Rectal smooth muscle tissue (tissue), 1 donor: ENCODE data around the gene FRMD4B.
A peak's percentile ranks its signal among the peaks of the same experiment; 100 is the strongest.
"Not testable (repeated sequence)": the region's sequence is repeated elsewhere in the genome, so short reads cannot be mapped to it uniquely, and the experiment has no call there.

ENCODE experiments used
- H3K27ac ChIP-seq: one replicate; pipeline ENCODE4 v1.7.0; 2013; ENCODE audit warnings: low read depth, low read length, inconsistent platforms
- H3K27me3 ChIP-seq: one replicate; pipeline ENCODE4 v1.7.0; 2013; ENCODE audit warnings: low read length; ENCODE audit not compliant: control insufficient read depth, insufficient read depth
- H3K36me3 ChIP-seq: one replicate; pipeline ENCODE4 v1.7.0; 2013; ENCODE audit warnings: low read length; ENCODE audit not compliant: control insufficient read depth, insufficient read depth
- H3K4me1 ChIP-seq: one replicate; pipeline ENCODE4 v1.7.0; 2013; ENCODE audit warnings: low read length; ENCODE audit not compliant: control insufficient read depth, insufficient read depth
- H3K4me3 ChIP-seq: one replicate; pipeline ENCODE4 v1.7.0; 2013; ENCODE audit warnings: low read length
- H3K9ac ChIP-seq: one replicate; pipeline ENCODE4 v1.7.0; 2013; ENCODE audit warnings: low read length

FRMD4B gene

GRCh38 chr3:69239063-69239462 is 146.8 kb downstream of the FRMD4B start:
- no peak overlapping the region for H3K4me3 ChIP-seq
- H3K27me3 ChIP-seq = no peaks in the 10 kb centered on the region
- H3K27ac ChIP-seq = no peak overlapping the region
- no peaks in the 10 kb centered on the region for H3K4me1 ChIP-seq
- H3K36me3 ChIP-seq = no peaks in the 10 kb centered on the region
- no peak overlapping the region for H3K9ac ChIP-seq

- no peaks in the 10 kb centered on the region for H3K4me1 ChIP-seq
- H3K27me3 ChIP-seq = no peaks in the 10 kb centered on the region
- peak overlapping the region; percentile 24 for H3K4me3 ChIP-seq
- H3K27ac ChIP-seq = no peak overlapping the region
- H3K36me3 ChIP-seq = no peaks in the 10 kb centered on the region
- no peak overlapping the region for H3K9ac ChIP-seq
Measured at GRCh38 chr3:69236812-69237707, 148.8 kb downstream of the FRMD4B start.

DNA sequence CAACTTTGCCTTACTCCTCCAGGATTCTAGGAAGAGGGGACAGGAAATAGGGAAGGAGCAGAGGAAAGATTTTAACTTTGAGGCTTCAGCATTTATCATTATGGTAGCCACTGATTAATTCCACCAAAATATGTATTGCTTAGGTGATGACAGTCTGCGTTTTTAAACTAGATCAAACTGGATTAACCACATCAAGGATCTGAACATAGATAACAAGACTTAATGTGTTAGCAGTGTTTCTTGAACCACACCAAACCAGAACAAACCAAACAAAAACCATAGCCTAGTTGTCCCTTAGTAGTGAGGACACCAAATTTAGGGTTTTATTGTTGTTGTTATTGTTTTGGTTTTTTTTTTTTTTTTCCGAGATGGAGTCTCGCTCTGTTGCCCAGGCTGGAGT is 150.0 kb downstream of the FRMD4B start:
- H3K9ac ChIP-seq = no peak overlapping the region
- no peak overlapping the region for H3K4me3 ChIP-seq
- no peaks in the 10 kb centered on the region for H3K27me3 ChIP-seq
- H3K36me3 ChIP-seq = no peaks in the 10 kb centered on the region
- no peaks in the 10 kb centered on the region for H3K4me1 ChIP-seq
- H3K27ac ChIP-seq = no peak overlapping the region

DNA sequence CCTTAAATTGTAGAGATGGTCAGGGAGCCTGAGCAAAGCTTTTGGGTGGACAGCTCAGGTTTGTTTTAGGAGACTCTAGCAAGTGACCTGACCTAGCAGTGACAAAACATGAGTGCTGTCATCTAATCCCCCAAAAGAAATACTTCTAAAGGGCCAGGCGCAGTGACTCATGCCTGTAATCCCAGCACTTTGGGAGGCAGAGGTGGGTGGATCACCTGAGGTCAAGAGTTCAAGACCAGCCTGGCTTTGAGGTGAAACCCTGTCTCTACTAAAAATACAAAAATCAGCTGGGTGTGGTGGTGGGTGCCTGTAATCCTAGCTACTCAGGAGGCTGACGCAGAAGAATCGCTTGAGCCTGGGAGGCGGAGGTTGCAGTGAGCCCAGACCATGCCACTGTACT is 150.7 kb downstream of the FRMD4B start:
- not testable (repeated sequence) for H3K4me3 ChIP-seq, H3K27ac ChIP-seq, H3K27me3 ChIP-seq, H3K9ac ChIP-seq, H3K36me3 ChIP-seq, H3K4me1 ChIP-seq

DNA sequence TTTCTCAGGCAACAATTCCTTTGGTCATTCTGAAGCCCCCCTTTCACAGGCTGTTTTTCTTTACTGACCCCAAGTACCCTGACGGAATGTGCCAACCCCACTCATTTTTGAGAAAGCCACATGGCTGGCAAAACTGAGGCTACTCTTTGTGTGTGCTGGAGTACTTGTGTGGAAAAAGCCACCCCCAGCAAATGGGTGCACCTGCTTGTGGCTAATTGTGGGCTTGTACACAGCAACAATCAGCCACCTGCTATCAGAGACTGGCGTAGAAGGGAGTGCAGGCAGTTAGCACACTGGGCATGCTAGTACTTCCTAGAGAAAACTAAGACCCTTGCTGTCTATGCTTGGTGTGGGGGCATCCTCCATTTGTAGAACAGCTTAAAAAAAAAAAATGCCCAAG is 153.4 kb downstream of the FRMD4B start:
- Histone ChIP-seq H3K9ac (no peak overlapping the region), H3K36me3 (no peaks in the 10 kb centered on the region), H3K4me3 (no peak overlapping the region), H3K4me1 (no peaks in the 10 kb centered on the region), H3K27me3 (no peaks in the 10 kb centered on the region), H3K27ac (no peak overlapping the region)

DNA sequence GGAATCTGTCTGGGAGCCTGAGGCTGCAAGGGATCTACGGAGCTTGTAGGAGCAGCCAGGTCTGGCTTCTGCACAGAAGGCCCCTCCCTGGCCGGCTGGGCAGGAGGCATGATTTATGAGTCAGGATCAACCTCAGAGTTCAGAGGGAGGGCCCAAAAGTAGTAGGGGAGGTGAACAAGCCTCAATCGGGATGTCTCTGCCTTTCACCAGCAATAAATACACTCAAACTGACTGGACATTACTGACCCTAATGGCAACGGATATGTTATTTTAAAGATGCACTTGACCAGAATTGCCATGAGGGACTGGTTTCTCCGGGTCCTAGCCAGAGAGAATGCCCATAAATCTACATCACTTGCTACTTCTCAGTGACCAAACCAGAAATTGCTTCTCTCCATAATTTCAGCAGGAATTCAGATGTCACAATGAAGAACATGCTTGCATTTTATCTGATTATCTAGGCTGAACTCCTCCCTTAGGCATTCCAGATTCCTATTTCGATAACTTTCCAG is 153.9 kb downstream of the FRMD4B start:
- H3K4me3 ChIP-seq = no peak overlapping the region
- no peak overlapping the region for H3K27ac ChIP-seq
- no peak overlapping the region for H3K9ac ChIP-seq
- H3K27me3 ChIP-seq = no peaks in the 10 kb centered on the region
- no peaks in the 10 kb centered on the region for H3K4me1 ChIP-seq
- no peaks in the 10 kb centered on the region for H3K36me3 ChIP-seq

DNA sequence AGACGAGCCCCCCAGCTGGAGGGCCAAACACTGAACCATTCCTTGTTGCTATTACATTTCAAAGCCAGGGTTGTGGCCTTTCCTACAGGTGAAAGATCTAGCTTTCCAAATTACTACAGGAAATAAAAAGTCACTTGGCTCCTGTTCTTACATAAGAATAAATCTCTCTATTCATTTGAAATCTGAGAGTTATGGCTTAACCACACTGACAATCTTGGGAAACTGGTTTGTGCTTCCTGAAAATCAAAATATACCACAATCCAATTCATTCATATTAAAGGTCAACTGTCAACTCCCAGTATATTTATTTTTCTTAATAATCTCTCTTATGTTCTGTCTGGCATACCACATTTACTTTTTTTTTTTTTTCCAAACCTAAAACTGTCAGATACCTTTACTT is 159.8 kb downstream of the FRMD4B start:
- Histone ChIP-seq H3K36me3 (no peaks in the 10 kb centered on the region), H3K27me3 (no peaks in the 10 kb centered on the region), H3K27ac (no peak overlapping the region), H3K4me3 (no peak overlapping the region), H3K9ac (no peak overlapping the region), H3K4me1 (no peaks in the 10 kb centered on the region)

DNA sequence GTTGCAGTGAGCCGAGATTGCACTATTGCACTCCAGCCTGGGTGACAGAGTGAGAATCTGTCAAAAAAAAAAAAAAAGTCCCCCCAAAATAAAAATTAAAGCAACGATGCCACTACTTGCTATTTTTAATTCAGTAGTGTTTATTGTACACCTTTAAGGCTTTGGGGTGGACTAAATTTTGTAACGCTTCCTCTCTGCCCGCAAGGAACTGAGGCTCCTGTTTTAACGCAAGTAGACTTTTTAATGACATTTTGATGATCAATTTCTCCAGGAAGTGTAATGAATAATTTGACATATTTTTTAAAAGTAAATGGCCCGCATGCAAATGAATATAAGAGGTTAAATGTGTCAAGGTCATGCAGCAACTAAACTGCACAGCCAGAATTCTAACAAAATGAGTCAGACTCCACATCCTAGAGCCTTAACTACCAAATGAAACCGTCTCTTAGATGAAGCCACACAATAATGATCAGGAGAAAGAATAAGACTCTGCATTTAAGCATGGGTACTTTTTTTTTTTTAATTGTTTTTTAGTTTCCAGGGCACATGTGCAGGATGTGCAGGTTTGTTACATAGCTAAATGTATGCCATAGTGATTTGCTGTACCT is 166.7 kb downstream of the FRMD4B start:
- Histone ChIP-seq H3K36me3 (no peaks in the 10 kb centered on the region), H3K4me3 (no peak overlapping the region), H3K27me3 (no peaks in the 10 kb centered on the region), H3K27ac (no peak overlapping the region), H3K4me1 (no peaks in the 10 kb centered on the region), H3K9ac (no peak overlapping the region)

DNA sequence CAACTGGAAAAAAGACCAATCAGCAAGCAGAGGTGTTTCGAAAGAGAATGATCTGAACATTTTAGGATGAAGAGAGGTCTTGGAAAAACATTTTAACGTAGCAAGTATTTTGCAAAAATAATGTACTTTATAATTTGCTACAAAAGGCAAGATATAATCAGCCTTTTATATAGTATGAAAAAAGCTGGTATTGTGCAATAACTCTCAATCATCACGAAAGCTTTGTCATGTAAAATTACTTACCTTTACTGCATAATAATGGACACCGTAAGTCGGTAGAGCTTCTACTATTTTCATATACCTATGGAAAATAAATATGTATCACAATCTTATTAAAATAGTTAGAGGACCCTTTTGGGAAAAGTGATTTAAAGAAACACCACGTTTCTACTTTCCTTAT is 167.8 kb downstream of the FRMD4B start:
- Histone ChIP-seq H3K4me1 (no peaks in the 10 kb centered on the region), H3K27me3 (no peaks in the 10 kb centered on the region), H3K36me3 (no peaks in the 10 kb centered on the region), H3K9ac (no peak overlapping the region), H3K4me3 (no peak overlapping the region), H3K27ac (no peak overlapping the region)

GRCh38 chr3:69216981-69217380 is 168.9 kb downstream of the FRMD4B start:
- Histone ChIP-seq H3K9ac (no peak overlapping the region), H3K36me3 (no peaks in the 10 kb centered on the region), H3K27ac (no peak overlapping the region), H3K4me3 (no peak overlapping the region), H3K4me1 (no peaks in the 10 kb centered on the region), H3K27me3 (no peaks in the 10 kb centered on the region)

- Histone ChIP-seq H3K36me3 (no peaks in the 10 kb centered on the region), H3K27me3 (no peaks in the 10 kb centered on the region), H3K27ac (no peak overlapping the region), H3K4me3 (no peak overlapping the region), H3K4me1 (no peaks in the 10 kb centered on the region), H3K9ac (no peak overlapping the region)
Measured at GRCh38 chr3:69214241-69214640, 171.6 kb downstream of the FRMD4B start.

DNA sequence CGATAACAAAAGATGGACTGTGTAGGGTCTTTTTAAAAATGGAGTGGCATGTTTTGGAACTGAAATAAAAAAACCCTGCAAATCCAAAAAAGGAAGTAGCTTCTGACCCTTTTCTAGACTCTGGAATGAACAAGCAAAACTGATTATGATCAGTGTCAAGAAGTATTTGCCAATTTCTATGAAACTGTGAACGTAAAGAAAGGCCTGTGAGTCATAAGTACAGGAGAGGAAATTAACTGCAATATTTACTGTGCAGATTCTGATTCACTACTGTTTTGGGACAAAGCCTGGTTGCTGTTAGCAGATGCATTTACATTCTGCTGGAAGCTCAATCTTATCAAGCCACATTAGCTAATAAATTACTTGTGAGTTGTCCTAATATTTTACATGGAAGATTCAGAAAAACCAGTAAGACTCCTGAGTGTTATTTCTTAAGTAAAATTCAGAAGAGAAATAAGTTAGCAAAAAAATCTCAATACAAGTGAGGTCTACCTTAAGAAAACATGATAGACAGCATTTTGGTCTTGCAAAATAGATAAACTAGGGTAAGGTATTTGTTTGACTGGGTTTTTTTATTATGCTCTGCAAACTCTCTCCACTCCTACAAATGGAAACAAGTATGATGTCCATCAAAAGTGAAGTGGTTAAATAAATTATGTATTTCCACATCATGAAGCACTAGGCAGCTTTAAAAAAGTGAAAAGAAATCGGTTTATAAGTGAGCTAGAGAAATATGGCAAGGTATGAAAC is 173.3 kb downstream of the FRMD4B start:
- Histone ChIP-seq H3K4me3 (no peak overlapping the region), H3K9ac (no peak overlapping the region), H3K27me3 (no peaks in the 10 kb centered on the region), H3K36me3 (no peaks in the 10 kb centered on the region), H3K4me1 (no peaks in the 10 kb centered on the region), H3K27ac (no peak overlapping the region)
